ENCODE results near the gene DEGS2.
"Not testable (repeated sequence)": the region's sequence is repeated elsewhere in the genome, so short reads cannot be mapped to it uniquely, and the experiment has no call there.

- TF ChIP-seq CTCF (tag by site-specific recombination; IDR thresholded peaks at IDR 0.05); ZNF501 (tag by site-specific recombination; IDR thresholded peaks at IDR 0.05); REPIN1 (tag by site-specific recombination; IDR thresholded peaks at IDR 0.05; ENCODE audit: low read depth); GLI4 (tag by site-specific recombination; IDR thresholded peaks at IDR 0.05); TCF7L2 (IDR thresholded peaks at IDR 0.05; ENCODE audit: borderline replicate concordance, low read depth, low read length); PBX3 (CRISPR knock-in tag; IDR thresholded peaks at IDR 0.05); ZNF184 (tag by site-specific recombination; IDR thresholded peaks at IDR 0.05); ZNF16 (tag by site-specific recombination; IDR thresholded peaks at IDR 0.05; ENCODE audit: low read depth); YY1 (tag by site-specific recombination; IDR thresholded peaks at IDR 0.05); ZNF350 (tag by site-specific recombination; IDR thresholded peaks at IDR 0.05); ELK4 (IDR thresholded peaks at IDR 0.05; ENCODE audit: borderline replicate concordance, low read depth, low read length); HOXA7 (CRISPR knock-in tag; IDR thresholded peaks at IDR 0.05; ENCODE audit: borderline replicate concordance); ZBTB11 (tag by site-specific recombination; conservative IDR thresholded peaks at IDR 0.05; ENCODE audit: low read depth): not testable (repeated sequence)
Measured at GRCh38 chr14:100207588-100207987, 48.1 kb upstream of the DEGS2 start.

Data from HEK293 (cell line).